ENCODE results near the gene SMARCA2. TPM values are rescaled to one million over a fixed set of nuclear protein-coding genes. Genes with fewer than 3 reads are reported as not detected.

The SMARCA2 gene
- total RNA-seq, 1 donor from 2014 or later = 131 TPM

DNA sequence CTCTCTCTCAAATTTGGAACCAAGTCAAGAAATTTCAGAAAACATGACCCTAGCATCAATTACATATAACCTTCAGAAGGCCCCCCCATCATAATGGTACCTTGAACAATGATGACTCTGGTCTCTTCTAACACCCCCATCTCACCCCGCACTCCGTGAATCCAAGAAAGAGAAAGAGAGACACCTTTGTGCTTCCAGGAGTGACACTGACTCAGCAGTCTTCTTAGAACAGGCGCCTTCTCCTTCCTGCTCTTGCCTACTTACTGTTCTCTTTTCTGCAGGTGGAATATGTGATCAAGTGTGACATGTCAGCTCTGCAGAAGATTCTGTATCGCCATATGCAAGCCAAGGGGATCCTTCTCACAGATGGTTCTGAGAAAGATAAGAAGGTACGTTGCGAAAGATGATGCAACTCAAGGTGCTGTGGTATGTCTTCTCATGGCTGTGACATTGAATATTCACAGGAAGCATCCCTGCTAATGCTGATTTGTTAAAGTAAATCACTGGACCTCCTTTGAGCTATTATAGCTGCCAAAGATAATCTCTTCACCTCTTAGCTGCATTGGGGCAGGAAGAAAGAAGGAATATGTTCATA is 81.3 kb downstream of the SMARCA2 start:
- Mint-ChIP-seq H3K36me3 (peaks cover 55% of the 10 kb centered on the region), H3K9me3 (no peaks in the 10 kb centered on the region)
- TF ChIP-seq, protein P1, sequence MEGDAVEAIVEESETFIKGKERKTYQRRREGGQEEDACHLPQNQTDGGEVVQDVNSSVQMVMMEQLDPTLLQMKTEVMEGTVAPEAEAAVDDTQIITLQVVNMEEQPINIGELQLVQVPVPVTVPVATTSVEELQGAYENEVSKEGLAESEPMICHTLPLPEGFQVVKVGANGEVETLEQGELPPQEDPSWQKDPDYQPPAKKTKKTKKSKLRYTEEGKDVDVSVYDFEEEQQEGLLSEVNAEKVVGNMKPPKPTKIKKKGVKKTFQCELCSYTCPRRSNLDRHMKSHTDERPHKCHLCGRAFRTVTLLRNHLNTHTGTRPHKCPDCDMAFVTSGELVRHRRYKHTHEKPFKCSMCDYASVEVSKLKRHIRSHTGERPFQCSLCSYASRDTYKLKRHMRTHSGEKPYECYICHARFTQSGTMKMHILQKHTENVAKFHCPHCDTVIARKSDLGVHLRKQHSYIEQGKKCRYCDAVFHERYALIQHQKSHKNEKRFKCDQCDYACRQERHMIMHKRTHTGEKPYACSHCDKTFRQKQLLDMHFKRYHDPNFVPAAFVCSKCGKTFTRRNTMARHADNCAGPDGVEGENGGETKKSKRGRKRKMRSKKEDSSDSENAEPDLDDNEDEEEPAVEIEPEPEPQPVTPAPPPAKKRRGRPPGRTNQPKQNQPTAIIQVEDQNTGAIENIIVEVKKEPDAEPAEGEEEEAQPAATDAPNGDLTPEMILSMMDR (conservative IDR thresholded peaks at IDR 0.05) = no peak

DNA sequence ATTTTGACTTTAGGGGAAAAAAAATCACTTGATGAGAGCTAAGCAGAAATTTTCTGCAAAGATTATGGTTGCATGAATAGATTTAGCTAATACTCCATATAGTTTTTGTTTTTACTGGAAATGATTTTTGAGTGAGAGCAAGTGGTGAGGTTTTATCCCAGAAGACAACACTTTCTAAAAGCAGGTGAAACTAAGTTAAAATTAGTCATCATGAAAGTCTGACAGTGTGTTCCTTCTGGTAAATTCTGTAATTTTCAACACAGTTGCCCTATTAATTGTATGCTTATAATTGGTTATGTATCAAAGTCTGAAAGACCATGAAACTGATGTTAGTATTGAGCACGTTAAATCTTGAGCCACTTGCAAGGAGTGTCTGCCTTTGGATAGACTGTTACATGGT is 91.5 kb downstream of the SMARCA2 start:
- Mint-ChIP-seq H3K9me3 (no peaks in the 10 kb centered on the region), H3K27ac (no peak overlapping the region), H3K36me3 (peaks cover 25% of the 10 kb centered on the region), H3K4me1 (ENCODE audit: unreplicated experiment) (peaks cover 2% of the 10 kb centered on the region), H3K27me3 (no peaks in the 10 kb centered on the region), H3K4me3 (no peak overlapping the region)
- TF ChIP-seq, protein P1 (conservative IDR thresholded peaks at IDR 0.05) = no peak
- DNase-seq (ENCODE audit: extremely low spot score, unreplicated experiment) = no peak

More for the DNA sequence above, 81.3 kb downstream of the SMARCA2 start:
- Mint-ChIP-seq H3K4me1 (ENCODE audit: unreplicated experiment) (peaks cover under 1% of the 10 kb centered on the region), H3K27ac (no peak overlapping the region), H3K27me3 (no peaks in the 10 kb centered on the region), H3K4me3 (no peak overlapping the region)
- DNase-seq (ENCODE audit: extremely low spot score, unreplicated experiment) = no peak

DNA sequence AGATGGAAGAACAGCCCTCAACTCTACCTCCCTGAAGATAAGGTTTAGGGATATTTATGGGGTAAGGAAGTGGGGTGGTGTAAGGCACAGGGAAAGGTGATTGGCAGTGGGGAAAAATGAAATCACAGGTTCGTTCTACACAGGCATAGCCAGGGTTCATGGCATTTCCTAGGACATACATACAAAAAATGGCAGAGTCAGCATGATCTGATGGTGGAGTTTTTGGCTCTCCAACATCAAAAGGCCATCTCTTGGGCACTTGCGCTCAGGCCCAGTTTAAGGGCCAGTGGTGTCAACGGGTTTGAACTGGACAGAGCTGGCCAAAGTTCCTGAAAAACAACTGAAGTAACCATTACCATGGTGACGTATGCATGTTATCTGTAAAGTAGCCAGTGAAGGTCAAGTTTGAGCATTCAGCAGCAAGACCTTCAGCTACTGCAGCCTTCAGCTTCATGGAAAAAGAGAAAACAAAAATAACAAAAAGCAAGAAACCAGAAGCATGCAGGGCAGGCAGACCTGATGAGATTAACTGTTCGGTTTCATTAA is 92.8 kb downstream of the SMARCA2 start:
- no peak for DNase-seq (ENCODE audit: extremely low spot score, unreplicated experiment)
- peaks cover 32% of the 10 kb centered on the region for H3K36me3 Mint-ChIP-seq
- no peaks in the 10 kb centered on the region for H3K4me1 Mint-ChIP-seq (ENCODE audit: unreplicated experiment)
- H3K9me3 Mint-ChIP-seq = no peaks in the 10 kb centered on the region
- H3K27ac Mint-ChIP-seq = peak overlapping the region; percentile 47
- no peaks in the 10 kb centered on the region for H3K27me3 Mint-ChIP-seq
- H3K4me3 Mint-ChIP-seq = no peak overlapping the region
- TF ChIP-seq, protein P1 (conservative IDR thresholded peaks at IDR 0.05) = no peak

DNA sequence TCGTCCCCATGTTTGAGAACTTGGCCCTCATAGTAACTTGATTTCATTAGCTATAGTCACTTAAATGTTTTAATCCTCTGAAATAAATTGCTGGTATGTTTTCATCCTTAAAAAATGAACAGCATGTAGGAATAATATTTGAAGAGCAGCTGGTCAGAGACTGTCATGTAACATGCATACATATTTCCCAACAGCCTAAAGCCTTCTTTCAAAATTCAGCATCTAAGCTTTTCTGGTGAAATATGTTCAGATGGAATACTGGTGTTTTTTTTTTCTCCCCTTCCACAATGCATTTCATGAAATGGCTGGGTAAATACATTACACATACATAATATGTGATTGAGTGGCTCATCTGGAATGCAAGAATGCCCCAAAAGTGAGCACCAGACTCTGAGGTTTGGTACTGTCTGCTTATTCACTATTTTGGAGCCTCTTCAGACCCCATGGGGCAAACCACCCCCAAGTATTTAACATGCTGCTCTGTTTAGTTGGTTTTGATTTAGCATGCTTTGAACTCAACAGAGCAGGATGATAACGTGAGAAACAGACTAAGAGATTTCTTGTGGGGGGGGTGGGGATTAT is 94.0 kb downstream of the SMARCA2 start:
- TF ChIP-seq, protein P1 (conservative IDR thresholded peaks at IDR 0.05) = no peak
- Mint-ChIP-seq H3K9me3 (no peaks in the 10 kb centered on the region), H3K4me1 (ENCODE audit: unreplicated experiment) (no peaks in the 10 kb centered on the region), H3K27me3 (no peaks in the 10 kb centered on the region), H3K4me3 (no peak overlapping the region), H3K36me3 (peaks cover 30% of the 10 kb centered on the region), H3K27ac (no peak overlapping the region)
- no peak for DNase-seq (ENCODE audit: extremely low spot score, unreplicated experiment)

DNA sequence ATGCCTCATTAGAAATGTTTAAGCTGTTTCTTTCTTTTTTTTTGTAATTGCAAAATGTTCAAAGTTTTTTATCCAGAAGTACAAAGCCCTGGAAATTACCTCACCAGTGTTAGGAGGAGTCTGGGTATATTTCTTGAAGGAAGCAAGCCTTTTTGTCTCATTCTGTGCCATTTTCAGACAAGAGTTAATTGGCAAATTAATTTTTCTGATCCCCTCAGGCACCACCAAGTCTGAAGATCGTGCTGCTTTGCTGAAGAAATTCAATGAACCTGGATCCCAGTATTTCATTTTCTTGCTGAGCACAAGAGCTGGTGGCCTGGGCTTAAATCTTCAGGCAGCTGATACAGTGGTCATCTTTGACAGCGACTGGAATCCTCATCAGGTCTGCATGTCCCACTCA is 94.9 kb downstream of the SMARCA2 start:
- H3K9me3 Mint-ChIP-seq = no peaks in the 10 kb centered on the region
- no peak overlapping the region for H3K27ac Mint-ChIP-seq
- H3K27me3 Mint-ChIP-seq = no peaks in the 10 kb centered on the region
- no peaks in the 10 kb centered on the region for H3K4me1 Mint-ChIP-seq (ENCODE audit: unreplicated experiment)
- H3K36me3 Mint-ChIP-seq = peaks cover 30% of the 10 kb centered on the region
- H3K4me3 Mint-ChIP-seq = no peak overlapping the region
- DNase-seq (ENCODE audit: extremely low spot score, unreplicated experiment) = no peak
- TF ChIP-seq, protein P1 (conservative IDR thresholded peaks at IDR 0.05) = no peak
